H1 (cell line): Measurements from ENCODE around the gene TBC1D9B. TPM values are rescaled to one million over a fixed set of nuclear protein-coding genes. Genes with fewer than 3 reads are reported as not detected.

ENCODE experiments used
- CEBPB ChIP-seq: IDR thresholded peaks from 2 replicates; pipeline ENCODE4 v1.6.1; 2012; ENCODE audit warnings: low read depth, low read length
- CHD1 ChIP-seq: IDR thresholded peaks from 2 replicates; pipeline ENCODE4 v1.6.1; 2012; ENCODE audit warnings: low read depth, low read length, improper control_type of control experiment
- CTBP2 ChIP-seq: IDR thresholded peaks from 2 replicates; pipeline ENCODE4 v1.7.0; 2011; ENCODE audit warnings: borderline replicate concordance, mild to moderate bottlenecking, moderate library complexity, mixed read lengths, low read length; ENCODE audit not compliant: insufficient read depth, insufficient read length
- GTF2F1 ChIP-seq: IDR thresholded peaks from 2 replicates; pipeline ENCODE4 v1.6.1; 2012; ENCODE audit warnings: low read depth, low read length, improper control_type of control experiment, borderline replicate concordance
- PHF8 ChIP-seq: fragments of 200-600 bp; sonication (generic); conservative IDR thresholded peaks from 2 replicates; pipeline ENCODE4 v1.7.1; 2012; ENCODE audit warnings: low read depth, mild to moderate bottlenecking, inconsistent platforms, low read length, moderate library complexity
- RBBP5 ChIP-seq: IDR thresholded peaks from 2 replicates; pipeline ENCODE4 v1.7.1; 2012; ENCODE audit warnings: low read depth, mild to moderate bottlenecking, inconsistent platforms, low read length, moderate library complexity, borderline replicate concordance
- SIRT6 ChIP-seq: IDR thresholded peaks from one replicate; pipeline ENCODE4 v1.7.1; 2012; ENCODE audit warnings: low read length, inconsistent platforms
- polyA plus RNA-seq, 7 experiments: library from polyadenylated mRNA; depleted of rRNA in 3 of 7; stranded (reverse) in 5 of 7; unstranded in 2 of 7; fragments of >200 nt in 5 of 7; fragments of 200-250 nt in 2 of 7; gene quantifications; 1 replicate in 5 of 7; 2 replicates in 1 of 7; 4 replicates in 1 of 7; pipeline versions ENCODE4 v1.2.1 to v1.2.3, GENCODE V29; 2011 to 2013; ENCODE audit warnings: missing spikeins in 2 of 7, mixed read lengths in 2 of 7
- total RNA-seq: library from RNA; stranded (reverse); fragmentation: NEBNext Ultra II Directional; extraction: Animal tissue kit (Norgen Biotek cat#: 25700); gene quantifications from 2 replicates; pipeline ENCODE4 v1.2.1, GENCODE V29; 2021
- TF ChIP-seq, protein P1 (sequence below): fragments of 300-600 bp; sonication (generic); IDR thresholded peaks from 2 replicates; pipeline ENCODE4 v1.7.1; 2012; ENCODE audit warnings: low read length, moderate library complexity, mild to moderate bottlenecking, inconsistent platforms; ENCODE audit not compliant: insufficient replicate concordance

Gene TBC1D9B
- total and polyA plus RNA-seq, 2 of the 8 experiments (the other 6 are each of a cell fraction or from before 2014, with no cell fraction given), result 33.6 to 57.1 TPM

DNA sequence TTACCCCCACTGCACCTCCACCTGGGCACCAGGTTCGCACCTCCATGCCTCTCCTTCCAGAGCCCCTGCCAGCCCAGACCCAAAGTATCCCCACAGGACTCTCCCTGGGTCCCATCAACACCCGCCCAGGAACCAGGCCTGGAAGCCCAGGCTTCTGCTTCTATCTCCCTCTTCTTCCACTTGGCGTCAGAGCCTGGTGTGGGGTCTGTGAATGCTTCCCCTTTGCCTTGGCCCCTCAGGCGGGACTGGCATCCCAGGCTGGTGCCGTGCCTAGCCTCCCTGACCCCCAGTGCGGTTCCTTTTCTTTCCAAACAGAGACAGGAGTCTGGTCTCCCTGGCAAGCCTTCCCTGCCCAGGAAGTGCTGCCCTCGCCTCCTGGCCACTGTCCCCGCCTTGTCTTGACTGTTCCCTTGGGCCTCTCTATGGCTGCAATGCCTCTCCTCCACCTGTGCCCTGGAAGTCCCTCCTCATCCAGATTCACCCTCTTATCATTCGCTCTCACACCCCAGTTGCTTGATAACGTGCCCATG, 7.8 kb upstream of the TBC1D9B start (continued):
- TF ChIP-seq, protein P1, sequence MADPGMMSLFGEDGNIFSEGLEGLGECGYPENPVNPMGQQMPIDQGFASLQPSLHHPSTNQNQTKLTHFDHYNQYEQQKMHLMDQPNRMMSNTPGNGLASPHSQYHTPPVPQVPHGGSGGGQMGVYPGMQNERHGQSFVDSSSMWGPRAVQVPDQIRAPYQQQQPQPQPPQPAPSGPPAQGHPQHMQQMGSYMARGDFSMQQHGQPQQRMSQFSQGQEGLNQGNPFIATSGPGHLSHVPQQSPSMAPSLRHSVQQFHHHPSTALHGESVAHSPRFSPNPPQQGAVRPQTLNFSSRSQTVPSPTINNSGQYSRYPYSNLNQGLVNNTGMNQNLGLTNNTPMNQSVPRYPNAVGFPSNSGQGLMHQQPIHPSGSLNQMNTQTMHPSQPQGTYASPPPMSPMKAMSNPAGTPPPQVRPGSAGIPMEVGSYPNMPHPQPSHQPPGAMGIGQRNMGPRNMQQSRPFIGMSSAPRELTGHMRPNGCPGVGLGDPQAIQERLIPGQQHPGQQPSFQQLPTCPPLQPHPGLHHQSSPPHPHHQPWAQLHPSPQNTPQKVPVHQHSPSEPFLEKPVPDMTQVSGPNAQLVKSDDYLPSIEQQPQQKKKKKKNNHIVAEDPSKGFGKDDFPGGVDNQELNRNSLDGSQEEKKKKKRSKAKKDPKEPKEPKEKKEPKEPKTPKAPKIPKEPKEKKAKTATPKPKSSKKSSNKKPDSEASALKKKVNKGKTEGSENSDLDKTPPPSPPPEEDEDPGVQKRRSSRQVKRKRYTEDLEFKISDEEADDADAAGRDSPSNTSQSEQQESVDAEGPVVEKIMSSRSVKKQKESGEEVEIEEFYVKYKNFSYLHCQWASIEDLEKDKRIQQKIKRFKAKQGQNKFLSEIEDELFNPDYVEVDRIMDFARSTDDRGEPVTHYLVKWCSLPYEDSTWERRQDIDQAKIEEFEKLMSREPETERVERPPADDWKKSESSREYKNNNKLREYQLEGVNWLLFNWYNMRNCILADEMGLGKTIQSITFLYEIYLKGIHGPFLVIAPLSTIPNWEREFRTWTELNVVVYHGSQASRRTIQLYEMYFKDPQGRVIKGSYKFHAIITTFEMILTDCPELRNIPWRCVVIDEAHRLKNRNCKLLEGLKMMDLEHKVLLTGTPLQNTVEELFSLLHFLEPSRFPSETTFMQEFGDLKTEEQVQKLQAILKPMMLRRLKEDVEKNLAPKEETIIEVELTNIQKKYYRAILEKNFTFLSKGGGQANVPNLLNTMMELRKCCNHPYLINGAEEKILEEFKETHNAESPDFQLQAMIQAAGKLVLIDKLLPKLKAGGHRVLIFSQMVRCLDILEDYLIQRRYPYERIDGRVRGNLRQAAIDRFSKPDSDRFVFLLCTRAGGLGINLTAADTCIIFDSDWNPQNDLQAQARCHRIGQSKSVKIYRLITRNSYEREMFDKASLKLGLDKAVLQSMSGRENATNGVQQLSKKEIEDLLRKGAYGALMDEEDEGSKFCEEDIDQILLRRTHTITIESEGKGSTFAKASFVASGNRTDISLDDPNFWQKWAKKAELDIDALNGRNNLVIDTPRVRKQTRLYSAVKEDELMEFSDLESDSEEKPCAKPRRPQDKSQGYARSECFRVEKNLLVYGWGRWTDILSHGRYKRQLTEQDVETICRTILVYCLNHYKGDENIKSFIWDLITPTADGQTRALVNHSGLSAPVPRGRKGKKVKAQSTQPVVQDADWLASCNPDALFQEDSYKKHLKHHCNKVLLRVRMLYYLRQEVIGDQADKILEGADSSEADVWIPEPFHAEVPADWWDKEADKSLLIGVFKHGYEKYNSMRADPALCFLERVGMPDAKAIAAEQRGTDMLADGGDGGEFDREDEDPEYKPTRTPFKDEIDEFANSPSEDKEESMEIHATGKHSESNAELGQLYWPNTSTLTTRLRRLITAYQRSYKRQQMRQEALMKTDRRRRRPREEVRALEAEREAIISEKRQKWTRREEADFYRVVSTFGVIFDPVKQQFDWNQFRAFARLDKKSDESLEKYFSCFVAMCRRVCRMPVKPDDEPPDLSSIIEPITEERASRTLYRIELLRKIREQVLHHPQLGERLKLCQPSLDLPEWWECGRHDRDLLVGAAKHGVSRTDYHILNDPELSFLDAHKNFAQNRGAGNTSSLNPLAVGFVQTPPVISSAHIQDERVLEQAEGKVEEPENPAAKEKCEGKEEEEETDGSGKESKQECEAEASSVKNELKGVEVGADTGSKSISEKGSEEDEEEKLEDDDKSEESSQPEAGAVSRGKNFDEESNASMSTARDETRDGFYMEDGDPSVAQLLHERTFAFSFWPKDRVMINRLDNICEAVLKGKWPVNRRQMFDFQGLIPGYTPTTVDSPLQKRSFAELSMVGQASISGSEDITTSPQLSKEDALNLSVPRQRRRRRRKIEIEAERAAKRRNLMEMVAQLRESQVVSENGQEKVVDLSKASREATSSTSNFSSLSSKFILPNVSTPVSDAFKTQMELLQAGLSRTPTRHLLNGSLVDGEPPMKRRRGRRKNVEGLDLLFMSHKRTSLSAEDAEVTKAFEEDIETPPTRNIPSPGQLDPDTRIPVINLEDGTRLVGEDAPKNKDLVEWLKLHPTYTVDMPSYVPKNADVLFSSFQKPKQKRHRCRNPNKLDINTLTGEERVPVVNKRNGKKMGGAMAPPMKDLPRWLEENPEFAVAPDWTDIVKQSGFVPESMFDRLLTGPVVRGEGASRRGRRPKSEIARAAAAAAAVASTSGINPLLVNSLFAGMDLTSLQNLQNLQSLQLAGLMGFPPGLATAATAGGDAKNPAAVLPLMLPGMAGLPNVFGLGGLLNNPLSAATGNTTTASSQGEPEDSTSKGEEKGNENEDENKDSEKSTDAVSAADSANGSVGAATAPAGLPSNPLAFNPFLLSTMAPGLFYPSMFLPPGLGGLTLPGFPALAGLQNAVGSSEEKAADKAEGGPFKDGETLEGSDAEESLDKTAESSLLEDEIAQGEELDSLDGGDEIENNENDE, result no peak
- TF ChIP-seq SIRT6 (no peak), RBBP5 (no peak), CHD1 (no peak), PHF8 (no peak), GTF2F1 (no peak), CTBP2 (no peak), CEBPB (no peak)
